HepG2 (cell line): Measurements from ENCODE around the gene NAGK. TPM values are rescaled to one million over a fixed set of nuclear protein-coding genes. Genes with fewer than 3 reads are reported as not detected.

Experiments
- FIP1L1 ChIP-seq: fragments of 200-400 bp; formaldehyde crosslinking; IDR thresholded peaks from 2 replicates; pipeline ENCODE4 v1.6.1; 2018; ENCODE audit warnings: low read depth, mild to moderate bottlenecking, low read length, moderate library complexity, borderline replicate concordance; ENCODE audit not compliant: insufficient read depth
- HMGXB3 ChIP-seq: sonication (generic); formaldehyde crosslinking; IDR thresholded peaks from 2 replicates; pipeline ENCODE4 v1.4.0; 2020; ENCODE audit warnings: missing genetic modification reagents, borderline replicate concordance
- HNF1B ChIP-seq: sonication (generic); formaldehyde crosslinking; IDR thresholded peaks from 2 replicates; pipeline ENCODE4 v1.5.1; 2020; ENCODE audit warnings: mild to moderate bottlenecking, moderate library complexity, missing genetic modification reagents
- IKZF4 ChIP-seq: sonication (generic); formaldehyde crosslinking; IDR thresholded peaks from 2 replicates; pipeline ENCODE4 v1.5.1; 2020; ENCODE audit warnings: borderline replicate concordance, mild to moderate bottlenecking, low read depth, missing genetic modification reagents; ENCODE audit errors: not compliant biosample characterization
- MXD4 ChIP-seq: IDR thresholded peaks from 2 replicates; pipeline ENCODE4 v1.6.1; 2016; ENCODE audit warnings: mild to moderate bottlenecking, missing biosample characterization, missing genetic modification reagents
- PRMT3 ChIP-seq: sonication (generic); formaldehyde crosslinking; IDR thresholded peaks from 2 replicates; pipeline ENCODE4 v1.8.1; 2022; ENCODE audit warnings: low read depth, mild to moderate bottlenecking, moderate library complexity, missing genetic modification reagents, borderline replicate concordance
- PTBP1 ChIP-seq: fragments of 200-400 bp; formaldehyde crosslinking; IDR thresholded peaks from 2 replicates; pipeline ENCODE4 v1.6.1; 2018; ENCODE audit warnings: low read length, low read depth; ENCODE audit not compliant: poor library complexity, severe bottlenecking
- SETDB1 ChIP-seq: sonication (generic); formaldehyde crosslinking; IDR thresholded peaks from 2 replicates; pipeline ENCODE4 v1.5.1; 2020; ENCODE audit warnings: missing genetic modification reagents, mild to moderate bottlenecking, borderline replicate concordance
- SNAPC4 ChIP-seq: sonication (generic); formaldehyde crosslinking; IDR thresholded peaks from 2 replicates; pipeline ENCODE4 v1.4.0; 2020; ENCODE audit warnings: mild to moderate bottlenecking, missing genetic modification reagents
- TEAD3 ChIP-seq: optimal IDR thresholded peaks from 2 replicates; pipeline ENCODE3; 2016; ENCODE audit warnings: borderline replicate concordance
- ZFP82 ChIP-seq: sonication (generic); formaldehyde crosslinking; IDR thresholded peaks from 2 replicates; pipeline ENCODE4 v1.5.1; 2020; ENCODE audit warnings: mild to moderate bottlenecking, missing genetic modification reagents, borderline replicate concordance
- ZNF530 ChIP-seq: sonication (generic); formaldehyde crosslinking; IDR thresholded peaks from 2 replicates; pipeline ENCODE4 v1.5.0; 2020; ENCODE audit warnings: low read depth, mild to moderate bottlenecking, missing genetic modification reagents
- ZSCAN20 ChIP-seq: sonication (generic); formaldehyde crosslinking; IDR thresholded peaks from 2 replicates; pipeline ENCODE4 v1.4.0; 2020; ENCODE audit warnings: missing genetic modification reagents, mild to moderate bottlenecking, borderline replicate concordance
- ZUFSP ChIP-seq: sonication (generic); formaldehyde crosslinking; IDR thresholded peaks from 2 replicates; pipeline ENCODE4 v1.9.0; 2021; ENCODE audit warnings: missing genetic modification reagents, mild to moderate bottlenecking, borderline replicate concordance
- polyA plus RNA-seq, 8 experiments: library from polyadenylated mRNA; depleted of rRNA in 3 of 8; stranded (reverse) in 7 of 8; unstranded in 1 of 8; fragments of >200 nt; fragmentation: Illumina TruSeq in 4 of 8; extraction: Trizol in 4 of 8; gene quantifications; 2 replicates each; pipeline versions ENCODE4 v1.2.1 to v1.2.3, GENCODE V29; 2011 to 2016; ENCODE audit warnings: low read depth in 4 of 8, missing spikeins in 1 of 8, mixed read lengths in 1 of 8; ENCODE audit not compliant: insufficient read depth in 1 of 8
- total RNA-seq, 5 experiments: library from RNA; depleted of rRNA; stranded (reverse); fragments of >200 nt; fragmentation: Illumina TruSeq; extraction: Trizol; gene quantifications; 2 replicates each; pipeline ENCODE4 v1.2.3, GENCODE V29; 2016; ENCODE audit warnings: low read depth in 1 of 5

Gene NAGK
- total and polyA plus RNA-seq, 2 of the 13 experiments (the other 11 are each of a cell fraction or from before 2014, with no cell fraction given), result 24.4 to 35.2 TPM

- peak; percentile 88 for TF ChIP-seq HMGXB3 (CRISPR knock-in tag)
- TF ChIP-seq TEAD3, result peak; percentile 34
- TF ChIP-seq ZFP82 (CRISPR knock-in tag), result peak; percentile 96
- TF ChIP-seq ZNF530 (CRISPR knock-in tag), result no peak
- peak; percentile 95 for TF ChIP-seq IKZF4
- TF ChIP-seq ZUFSP (CRISPR knock-in tag), result no peak
- TF ChIP-seq HNF1B (CRISPR knock-in tag), result peak; percentile 96
- peak; percentile 80 for TF ChIP-seq SNAPC4 (CRISPR knock-in tag)
- peak; percentile 80; the same call in 1 of the 2 replicates for TF ChIP-seq ZSCAN20 (CRISPR knock-in tag)
- no peak for TF ChIP-seq PTBP1
- peak; percentile 97 for TF ChIP-seq MXD4 (CRISPR knock-in tag)
- TF ChIP-seq FIP1L1, result peak; percentile 80; the same call in 1 of the 2 replicates
- peak; percentile 33; the same call in 1 of the 2 replicates for TF ChIP-seq PRMT3 (CRISPR knock-in tag)
- no peak; the same call in 1 of the 2 replicates for TF ChIP-seq SETDB1 (CRISPR knock-in tag)
Measured at GRCh38 chr2:71068218-71069035, at the start of gene NAGK (continued).
